Vagina (tissue), 2 donors: ENCODE measurements around the gene XKRX. TPM values are rescaled to one million over a fixed set of nuclear protein-coding genes. Genes with fewer than 3 reads are reported as not detected.

ENCODE experiments used
- DNase-seq, 2 donors: peaks; one replicate each; pipeline ENCODE4 v3.0.0-alpha.2; 2017; ENCODE audit errors: extremely low spot score in 2 of 2
- H3K27ac ChIP-seq: fragments of 200-600 bp; sonication (generic); one replicate; pipeline ENCODE4 v1.5.1; 2019
- H3K27me3 ChIP-seq: fragments of 200-600 bp; sonication (generic); one replicate; pipeline ENCODE4 v1.5.1; 2019
- H3K36me3 ChIP-seq, 2 donors: fragments of 200-600 bp; sonication (generic); one replicate each; pipeline ENCODE4 v1.5.1; 2017 to 2019
- H3K4me1 ChIP-seq: fragments of 200-600 bp; sonication (generic); one replicate; pipeline ENCODE4 v1.5.1; 2019
- H3K4me3 ChIP-seq, 2 donors: fragments of 200-600 bp; sonication (generic); 1 replicate in 1 of 2; 2 replicates in 1 of 2; pipeline ENCODE4 v1.5.1; 2016 to 2019
- H3K9me3 ChIP-seq: fragments of 200-600 bp; sonication (generic); one replicate; pipeline ENCODE4 v1.5.1; 2019
- POLR2A ChIP-seq, 2 donors: fragments of 450-650 bp; IDR thresholded peaks; one replicate each; pipeline ENCODE4 v1.6.1; 2017; ENCODE audit warnings: antibody characterized with exemption in 2 of 2, mild to moderate bottlenecking in 2 of 2, moderate library complexity in 2 of 2
- POLR2AphosphoS5 ChIP-seq, 2 donors: sonication (generic); formaldehyde crosslinking; IDR thresholded peaks; one replicate each; pipeline ENCODE4 v1.9.0; 2017; ENCODE audit warnings: antibody characterized with exemption in 2 of 2, mild to moderate bottlenecking in 2 of 2, low read depth in 1 of 2; ENCODE audit not compliant: insufficient read depth in 1 of 2
- intact Hi-C: fragments of 100-400 bp; cut with DNase I; formaldehyde crosslinking; loops from one replicate; pipeline ENCODE4 v1.15.1; 2023
- total RNA-seq: library from RNA; depleted of rRNA; stranded (reverse); fragments of >200 nt; gene quantifications from one replicate; pipeline ENCODE4 v1.2.3, GENCODE V29; 2016
- TF ChIP-seq, protein P1 (sequence below), 3 experiments: fragments of 450-650 bp in 2 of 3; fragments of 200-600 bp in 1 of 3; sonication (generic) in 1 of 3; IDR thresholded peaks; one replicate each; pipeline ENCODE4 v1.5.1; 2017 to 2019; ENCODE audit warnings: antibody characterized with exemption in 3 of 3, mild to moderate bottlenecking in 2 of 3, moderate library complexity in 2 of 3

Gene XKRX
- total RNA-seq, 1 donor from 2014 or later = 0.74 TPM

DNA sequence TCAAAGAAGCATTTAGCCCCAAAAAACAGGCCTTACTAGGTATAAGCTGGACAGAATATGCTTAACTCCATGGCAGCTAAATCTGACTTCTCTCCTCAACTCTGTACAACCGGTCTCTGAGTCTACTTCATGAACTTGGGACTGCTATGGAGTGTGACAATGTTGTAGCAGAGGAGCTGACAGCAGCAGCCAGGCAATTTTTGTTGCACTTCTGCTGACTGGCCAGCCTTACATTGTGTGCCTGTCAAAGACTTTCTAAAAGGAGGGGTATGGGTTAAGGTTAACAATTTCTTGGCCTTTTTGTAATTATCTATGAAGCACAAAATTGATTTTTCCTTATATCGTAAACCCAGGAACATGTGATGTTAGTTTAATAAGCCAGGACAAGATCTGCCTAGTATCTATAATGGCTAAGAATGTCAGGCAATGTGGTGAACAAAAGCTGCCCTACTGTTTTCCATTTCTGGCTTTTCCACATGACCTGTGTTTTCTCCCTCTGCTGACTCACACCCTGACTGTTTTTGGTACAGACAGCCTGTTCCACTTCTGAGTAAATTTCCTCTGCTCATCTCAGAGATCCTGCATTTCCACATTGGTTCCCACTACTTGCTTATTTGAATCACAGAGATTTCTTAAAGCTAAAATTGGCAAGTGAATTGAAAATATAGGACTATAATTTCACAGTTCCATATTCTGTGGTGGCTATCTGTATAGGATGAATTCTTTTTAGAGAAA, 63.9 kb downstream of the XKRX start:
- TF ChIP-seq POLR2AphosphoS5 (IDR thresholded peaks at IDR 0.05; ENCODE audit: insufficient read depth in 1 of 2, low read depth in 1 of 2) = peak in 1 of 2 donors; percentile 22
- no peak for TF ChIP-seq POLR2A (IDR thresholded peaks at IDR 0.05)
- TF ChIP-seq, protein P1, sequence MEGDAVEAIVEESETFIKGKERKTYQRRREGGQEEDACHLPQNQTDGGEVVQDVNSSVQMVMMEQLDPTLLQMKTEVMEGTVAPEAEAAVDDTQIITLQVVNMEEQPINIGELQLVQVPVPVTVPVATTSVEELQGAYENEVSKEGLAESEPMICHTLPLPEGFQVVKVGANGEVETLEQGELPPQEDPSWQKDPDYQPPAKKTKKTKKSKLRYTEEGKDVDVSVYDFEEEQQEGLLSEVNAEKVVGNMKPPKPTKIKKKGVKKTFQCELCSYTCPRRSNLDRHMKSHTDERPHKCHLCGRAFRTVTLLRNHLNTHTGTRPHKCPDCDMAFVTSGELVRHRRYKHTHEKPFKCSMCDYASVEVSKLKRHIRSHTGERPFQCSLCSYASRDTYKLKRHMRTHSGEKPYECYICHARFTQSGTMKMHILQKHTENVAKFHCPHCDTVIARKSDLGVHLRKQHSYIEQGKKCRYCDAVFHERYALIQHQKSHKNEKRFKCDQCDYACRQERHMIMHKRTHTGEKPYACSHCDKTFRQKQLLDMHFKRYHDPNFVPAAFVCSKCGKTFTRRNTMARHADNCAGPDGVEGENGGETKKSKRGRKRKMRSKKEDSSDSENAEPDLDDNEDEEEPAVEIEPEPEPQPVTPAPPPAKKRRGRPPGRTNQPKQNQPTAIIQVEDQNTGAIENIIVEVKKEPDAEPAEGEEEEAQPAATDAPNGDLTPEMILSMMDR (IDR thresholded peaks at IDR 0.05) = no peak
- no peak for DNase-seq
- intact Hi-C loops = no loop called here
- Histone ChIP-seq H3K27me3 (no peaks in the 10 kb centered on the region), H3K9me3 (no peaks in the 10 kb centered on the region), H3K4me3 (no peak overlapping the region), H3K4me1 (no peaks in the 10 kb centered on the region), H3K36me3 (no peaks in the 10 kb centered on the region), H3K27ac (peak overlapping the region; percentile 39)

Other genes with a start within 250 kb of the XKRX start
- gene SYTL4, start 196.8 kb downstream of the XKRX start, total RNA-seq = 21.9 TPM
- gene CSTF2, start 108.5 kb downstream of the XKRX start, total RNA-seq = 9.3 TPM
- not detected for gene NOX1, start 54.6 kb downstream of the XKRX start, total RNA-seq
- not detected for gene ARL13A, start 40.8 kb upstream of the XKRX start, total RNA-seq
- 10.3 TPM for gene TRMT2B, start 123.2 kb upstream of the XKRX start, total RNA-seq
- gene TMEM35A, start 150.0 kb upstream of the XKRX start, total RNA-seq = 5.4 TPM
- 1.2 TPM for gene CENPI, start 169.3 kb upstream of the XKRX start, total RNA-seq